Stimulated activated CD8-positive, alpha-beta memory T cell treated with anti-CD3 and anti-CD28 coated beads, Interleukin-2, amount 100 ng/mL, for 1 hour (primary cell): ENCODE results near the gene SCN3B.

Experiments
- DNase-seq, 2 donors: peaks; one replicate each; pipeline ENCODE4 v3.0.0-alpha.2; 2020; ENCODE audit warnings: low read depth in 2 of 2

SCN3B gene

GRCh38 chr11:123594921-123595320, 59.5 kb downstream of the SCN3B start:
- DNase-seq = no peak

- DNase-seq = no peak
These were observed 60.1 kb downstream of the SCN3B start for GRCh38 chr11:123594188-123594901.

DNA sequence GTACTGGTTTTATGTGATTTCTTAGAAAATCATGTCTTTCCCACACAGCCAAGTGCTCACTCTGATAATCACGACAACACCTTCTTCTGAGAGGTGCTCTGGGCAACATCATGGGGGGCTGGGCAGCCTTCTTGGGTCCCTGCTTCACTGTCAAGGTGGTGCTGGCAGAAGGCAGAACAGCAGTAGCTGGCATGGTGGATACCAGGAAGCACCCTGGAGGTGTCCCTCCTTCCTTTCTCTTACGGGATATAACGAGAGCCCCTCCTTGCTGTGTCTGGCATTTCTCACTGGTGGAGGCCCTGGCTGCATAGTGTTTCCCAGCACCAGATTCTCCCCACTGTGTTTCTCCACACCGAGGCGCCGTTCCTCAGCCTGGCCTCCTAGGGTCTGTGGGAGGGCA, 60.9 kb downstream of the SCN3B start:
- DNase-seq = no peak

DNA sequence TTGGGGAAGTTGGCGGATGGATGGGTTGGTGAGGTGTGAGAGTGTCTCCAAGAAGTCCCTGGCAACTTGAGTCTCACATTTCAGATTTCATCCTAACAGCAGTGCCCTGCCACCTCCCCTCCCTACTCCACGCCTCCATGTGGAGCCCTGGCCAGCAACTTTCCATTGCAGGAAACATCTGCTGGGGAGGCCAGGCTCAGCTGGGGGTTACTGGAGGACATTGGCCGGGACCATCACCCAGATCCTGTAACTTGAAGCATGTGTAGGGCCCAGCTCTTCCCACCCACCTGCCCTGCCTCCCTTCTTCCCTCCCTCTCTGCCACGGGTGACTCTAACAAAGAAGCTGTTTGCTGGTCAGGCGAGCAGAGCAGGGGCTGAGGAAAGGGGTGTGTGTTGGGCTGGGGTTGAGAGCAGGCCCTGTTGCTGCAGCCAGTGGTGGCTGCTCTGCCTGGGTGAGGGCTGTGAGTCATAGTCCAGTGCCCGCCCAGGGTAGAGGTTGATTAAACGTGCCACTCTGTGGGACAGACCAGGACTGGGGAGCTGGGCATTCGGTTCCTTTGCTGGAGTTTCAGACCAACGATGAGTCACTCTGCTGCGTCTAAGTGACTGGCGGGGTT, 64.0 kb downstream of the SCN3B start:
- no peak for DNase-seq

DNA sequence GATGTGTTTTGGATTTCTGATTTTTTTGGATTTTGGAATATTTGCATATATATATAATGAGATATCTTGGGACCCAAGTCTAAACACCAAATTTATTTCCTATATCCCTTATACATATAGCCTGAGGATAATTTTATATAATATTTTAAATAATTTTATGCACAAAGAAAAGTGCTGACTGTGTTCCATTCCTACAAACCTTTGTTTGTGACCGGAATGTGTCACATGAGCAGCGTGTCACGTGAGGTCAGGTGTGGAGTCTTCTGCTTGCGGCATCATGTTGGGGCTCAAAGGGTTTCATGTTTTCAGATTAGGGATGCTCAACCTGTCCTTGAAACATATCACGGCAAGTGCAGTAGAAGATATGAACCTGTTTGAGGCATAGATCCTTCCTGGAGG, 65.6 kb downstream of the SCN3B start:
- DNase-seq = no peak

GRCh38 chr11:123588117-123588863, 66.1 kb downstream of the SCN3B start:
- no peak for DNase-seq

DNA sequence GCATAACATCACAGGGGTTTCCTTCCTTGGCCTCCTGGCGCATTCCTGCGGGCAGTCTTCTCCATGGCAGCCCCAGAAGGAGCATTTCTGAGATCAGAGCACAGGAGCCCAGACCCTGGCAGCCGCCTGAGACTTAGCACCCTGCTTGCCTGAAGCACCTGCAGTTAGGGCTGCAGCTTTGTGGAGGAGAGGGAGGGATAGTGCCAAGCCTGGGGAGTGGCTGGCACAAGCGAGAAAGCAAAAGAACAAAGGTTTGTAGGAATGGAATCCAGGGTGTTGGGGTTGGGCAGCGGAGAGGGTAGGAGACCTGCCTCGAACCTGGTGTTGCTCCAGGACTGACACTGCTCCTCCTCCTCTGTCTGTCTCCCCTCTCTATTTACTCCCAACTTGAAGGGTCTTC, 66.9 kb downstream of the SCN3B start:
- no peak for DNase-seq

- DNase-seq = no peak
These were observed 67.4 kb downstream of the SCN3B start for GRCh38 chr11:123587044-123587443.

DNA sequence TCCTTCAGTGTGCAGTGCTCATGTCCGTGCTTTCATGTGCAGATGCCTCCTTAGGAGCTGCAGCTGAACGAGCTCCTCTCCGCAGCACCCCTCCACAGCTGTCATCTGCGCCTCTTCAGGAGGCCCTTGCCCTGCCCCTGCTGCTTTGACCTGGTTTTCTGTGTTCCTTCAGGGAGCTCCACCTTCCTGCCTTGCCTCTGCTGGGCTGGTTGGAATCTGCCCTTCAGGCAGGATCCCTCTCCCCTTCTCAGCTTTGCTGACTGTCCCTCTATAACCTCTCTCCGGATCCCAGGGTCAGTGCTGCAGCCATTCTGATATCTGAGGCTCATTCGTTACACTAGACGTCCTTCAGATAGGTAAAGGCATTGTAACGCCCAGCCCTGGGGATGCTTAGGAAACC, 67.9 kb downstream of the SCN3B start:
- DNase-seq = no peak

DNA sequence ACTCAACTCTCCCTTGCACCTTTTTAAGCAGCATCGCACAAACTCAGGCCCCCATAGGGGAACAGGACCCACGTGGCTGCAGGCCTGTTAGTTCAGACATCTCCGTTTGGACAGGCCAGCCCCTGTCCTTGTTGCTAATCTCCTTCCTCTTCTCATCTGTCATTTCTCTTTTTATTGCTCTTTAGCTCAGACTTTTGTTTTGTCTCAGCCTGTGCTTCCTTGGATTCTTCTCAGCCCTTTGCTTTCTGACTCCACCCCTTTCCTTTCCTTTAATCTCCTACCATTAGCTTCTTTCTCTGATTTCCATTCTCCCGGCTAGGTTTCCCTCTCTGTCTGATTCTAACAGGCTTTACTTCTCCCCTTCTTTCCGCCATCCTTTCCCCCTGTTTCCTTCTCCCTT, 68.7 kb downstream of the SCN3B start:
- no peak for DNase-seq

DNA sequence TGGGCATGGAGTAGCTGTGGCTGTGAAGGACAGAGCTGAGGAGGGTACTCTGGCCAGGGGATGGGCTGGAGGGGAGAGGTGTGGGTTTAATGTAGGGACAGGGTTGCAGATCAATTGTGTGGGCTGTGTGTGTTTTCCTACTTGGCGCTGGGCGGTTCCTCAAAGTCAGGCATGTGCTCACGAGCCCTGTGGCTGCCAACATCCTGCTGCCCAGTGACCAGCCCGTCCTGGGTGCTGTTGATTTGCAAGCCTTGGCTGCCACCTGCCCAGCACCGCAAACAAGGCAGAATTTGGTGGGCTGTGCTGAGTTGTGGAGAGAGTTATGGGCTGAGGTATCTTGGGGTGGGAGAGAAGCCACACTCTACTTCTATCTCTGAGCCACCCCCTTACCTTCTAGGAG, 69.2 kb downstream of the SCN3B start:
- no peak for DNase-seq

DNA sequence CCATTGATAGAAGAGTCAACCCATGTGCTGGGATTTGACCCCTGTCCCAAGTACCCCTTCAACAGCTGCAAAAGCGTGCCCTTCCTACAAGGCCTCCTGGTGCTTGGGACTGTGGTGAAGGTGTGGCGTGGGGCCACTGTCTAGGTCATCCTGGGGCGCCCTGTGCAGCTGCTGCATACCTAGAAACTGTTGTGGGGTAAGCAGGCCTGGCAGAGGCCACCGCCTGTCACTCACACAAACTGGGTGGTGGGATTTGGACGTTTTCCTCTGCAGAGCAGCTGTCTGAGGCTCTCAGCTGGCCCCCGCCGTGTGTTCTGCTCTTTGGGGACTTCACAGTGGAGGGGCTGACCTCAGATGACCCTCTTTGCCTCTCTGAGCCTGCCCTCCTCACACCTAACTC, 69.7 kb downstream of the SCN3B start:
- DNase-seq = no peak

- no peak for DNase-seq
These were observed 70.2 kb downstream of the SCN3B start for GRCh38 chr11:123584186-123584585.

- no peak for DNase-seq
These were observed 71.4 kb downstream of the SCN3B start for GRCh38 chr11:123582992-123583504.

- no peak for DNase-seq
These were observed 72.6 kb downstream of the SCN3B start for GRCh38 chr11:123581651-123582399.

DNA sequence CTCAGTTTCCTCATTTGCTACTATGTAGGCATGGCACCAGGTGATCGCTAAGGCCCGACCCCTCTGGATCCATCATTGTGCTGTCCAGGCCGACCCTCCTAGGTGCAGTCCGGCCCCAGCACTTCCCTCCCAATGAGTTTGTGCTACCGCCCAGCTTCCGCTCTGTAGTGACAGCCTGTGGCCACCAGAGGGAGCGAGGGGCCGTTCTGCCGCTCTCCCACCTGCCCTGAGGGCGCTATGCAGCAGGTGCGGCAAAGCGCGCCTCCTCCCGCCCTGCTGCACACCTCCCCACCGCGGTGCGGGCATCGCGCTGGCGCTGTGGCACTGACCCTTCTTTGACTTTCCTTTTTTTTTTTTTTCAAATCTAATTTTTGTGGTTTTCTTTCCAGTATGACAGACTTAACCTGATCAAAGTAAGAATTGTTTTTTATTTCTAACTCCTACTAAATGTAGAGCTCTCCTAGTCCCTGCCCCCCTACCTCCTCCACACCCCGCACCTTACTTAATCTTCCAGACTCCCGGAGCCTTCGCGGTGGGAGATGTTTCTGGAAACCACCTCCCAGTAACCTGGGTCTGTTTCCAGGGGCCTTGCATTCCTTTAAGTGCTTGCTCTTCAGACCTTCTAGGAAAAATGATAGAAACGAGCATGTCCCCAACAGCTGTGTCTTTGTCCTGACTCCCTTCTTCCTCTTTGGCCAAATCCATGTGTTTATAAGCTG, 73.7 kb downstream of the SCN3B start:
- DNase-seq = peak; percentile 41 to 42

DNA sequence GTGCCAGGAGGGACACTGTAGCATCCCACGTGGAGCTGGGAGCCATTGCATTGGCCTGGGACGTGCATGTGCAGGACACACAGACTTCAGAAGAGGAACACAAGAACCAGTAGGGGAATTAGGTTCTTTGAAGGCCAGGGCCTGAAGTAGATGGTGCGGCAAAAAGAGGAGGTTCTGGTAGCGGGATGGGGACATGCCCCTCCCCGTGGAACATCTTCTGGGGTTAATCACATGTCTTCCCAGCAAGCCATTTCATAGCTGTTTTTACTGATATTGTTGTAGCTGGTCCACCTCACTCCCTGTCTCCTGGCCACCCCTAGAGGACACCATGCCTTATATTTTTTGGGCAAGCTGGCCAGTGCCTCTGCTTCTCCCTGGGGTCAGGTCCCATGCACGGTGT, 74.3 kb downstream of the SCN3B start:
- no peak for DNase-seq

DNA sequence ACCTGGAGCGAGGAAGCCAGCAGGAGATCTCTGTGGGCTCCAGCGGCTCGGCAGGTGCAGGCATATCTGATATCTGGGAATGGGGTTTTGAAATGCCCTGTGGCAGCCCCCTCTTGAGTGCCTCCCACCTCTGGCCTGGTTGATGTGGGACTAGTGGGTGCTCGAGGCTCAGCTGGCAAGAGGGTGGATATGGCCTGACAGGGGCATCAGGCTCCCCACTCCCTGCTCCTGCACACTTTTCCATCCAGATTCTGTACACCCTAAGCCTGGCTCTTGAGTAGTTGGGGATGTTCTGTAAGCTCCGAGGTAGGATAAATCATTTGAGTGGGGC, 75.0 kb downstream of the SCN3B start:
- DNase-seq = no peak
